Testis (tissue), 2 donors: ENCODE results near the gene IQCH.

Source experiments
- POLR2A ChIP-seq: fragments of 450-650 bp; IDR thresholded peaks from one replicate; pipeline ENCODE4 v1.6.1; 2017; ENCODE audit warnings: antibody characterized with exemption, mild to moderate bottlenecking, moderate library complexity
- TF ChIP-seq, protein P1 (sequence below), 3 experiments: fragments of 450-650 bp in 2 of 3; fragments of 200-600 bp in 1 of 3; sonication (generic) in 1 of 3; IDR thresholded peaks; one replicate each; pipeline ENCODE4 v1.5.1; 2016 to 2019; ENCODE audit warnings: antibody characterized with exemption in 3 of 3, mild to moderate bottlenecking in 2 of 3, moderate library complexity in 1 of 3

DNA sequence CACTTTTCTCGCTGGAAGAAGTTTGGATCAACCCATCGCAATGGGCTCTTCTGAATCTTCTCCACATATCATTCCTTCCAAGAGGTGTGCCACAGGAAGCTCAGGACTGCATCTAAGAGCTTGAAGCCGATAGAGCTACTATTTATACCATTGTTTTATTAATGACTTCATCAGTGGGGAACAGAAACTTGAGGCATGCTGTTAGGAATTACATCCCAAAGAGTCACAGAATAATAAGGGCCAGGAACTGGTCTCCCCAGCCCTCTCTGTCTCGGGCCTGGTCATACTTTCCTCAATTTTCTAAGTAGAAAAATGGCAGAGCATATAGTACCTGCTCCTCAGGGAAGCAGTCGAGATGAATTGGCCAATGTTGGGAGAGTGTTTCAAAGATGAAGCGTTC, 249.5 kb downstream of the IQCH start:
- no peak for TF ChIP-seq POLR2A
- TF ChIP-seq, protein P1, sequence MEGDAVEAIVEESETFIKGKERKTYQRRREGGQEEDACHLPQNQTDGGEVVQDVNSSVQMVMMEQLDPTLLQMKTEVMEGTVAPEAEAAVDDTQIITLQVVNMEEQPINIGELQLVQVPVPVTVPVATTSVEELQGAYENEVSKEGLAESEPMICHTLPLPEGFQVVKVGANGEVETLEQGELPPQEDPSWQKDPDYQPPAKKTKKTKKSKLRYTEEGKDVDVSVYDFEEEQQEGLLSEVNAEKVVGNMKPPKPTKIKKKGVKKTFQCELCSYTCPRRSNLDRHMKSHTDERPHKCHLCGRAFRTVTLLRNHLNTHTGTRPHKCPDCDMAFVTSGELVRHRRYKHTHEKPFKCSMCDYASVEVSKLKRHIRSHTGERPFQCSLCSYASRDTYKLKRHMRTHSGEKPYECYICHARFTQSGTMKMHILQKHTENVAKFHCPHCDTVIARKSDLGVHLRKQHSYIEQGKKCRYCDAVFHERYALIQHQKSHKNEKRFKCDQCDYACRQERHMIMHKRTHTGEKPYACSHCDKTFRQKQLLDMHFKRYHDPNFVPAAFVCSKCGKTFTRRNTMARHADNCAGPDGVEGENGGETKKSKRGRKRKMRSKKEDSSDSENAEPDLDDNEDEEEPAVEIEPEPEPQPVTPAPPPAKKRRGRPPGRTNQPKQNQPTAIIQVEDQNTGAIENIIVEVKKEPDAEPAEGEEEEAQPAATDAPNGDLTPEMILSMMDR (IDR thresholded peaks at IDR 0.05) = no peak
